HG03064 (cell line): ENCODE data around the gene NAALADL1.

Experiments
- ATAC-seq: cut with Tn5 transposase; IDR thresholded peaks from one replicate; pipeline ENCODE4 v1.9.1; 2021; ENCODE audit warnings: low read depth; ENCODE audit not compliant: unreplicated experiment

NAALADL1 gene

GRCh38 chr11:65083834-65084597 lies 25.7 kb upstream of the NAALADL1 start, which contains the start of the genes CDCA5 and ZFPL1:
Gene CDCA5, minus strand, starts transcription at chr11:65084040. Its CDS starts 62 bp downstream, at chr11:65083978.
Gene ZFPL1, plus strand, starts transcription at chr11:65084222. Its CDS starts 477 bp downstream, at chr11:65084699.
- ATAC-seq, result peak; percentile 70

GRCh38 chr11:65083134-65083833 lies 24.9 kb upstream of the NAALADL1 start:
- peak; percentile 7 for ATAC-seq

- no peak for ATAC-seq
These were observed 20.5 kb upstream of the NAALADL1 start for GRCh38 chr11:65078786-65079342.

- ATAC-seq, result no peak
These were observed 19.8 kb upstream of the NAALADL1 start for GRCh38 chr11:65078151-65078550.

- ATAC-seq, result no peak
These were observed 19.1 kb upstream of the NAALADL1 start for GRCh38 chr11:65077451-65077850.

- no peak for ATAC-seq
These were observed 14.2 kb upstream of the NAALADL1 start for GRCh38 chr11:65072631-65072966.

GRCh38 chr11:65071907-65072630 lies 13.7 kb upstream of the NAALADL1 start:
- no peak for ATAC-seq

GRCh38 chr11:65069217-65069616 lies 10.9 kb upstream of the NAALADL1 start:
- no peak for ATAC-seq

- ATAC-seq, result no peak
These were observed 9.1 kb upstream of the NAALADL1 start for GRCh38 chr11:65067446-65067845.

GRCh38 chr11:65066805-65067291 lies 8.5 kb upstream of the NAALADL1 start:
- no peak for ATAC-seq

- ATAC-seq, result no peak
These were observed 8.0 kb upstream of the NAALADL1 start for GRCh38 chr11:65066315-65066714.

- no peak for ATAC-seq
These were observed 7.5 kb upstream of the NAALADL1 start for GRCh38 chr11:65065851-65066250.

GRCh38 chr11:65064847-65065240 lies 6.5 kb upstream of the NAALADL1 start:
- no peak for ATAC-seq

- no peak for ATAC-seq
These were observed 5.2 kb upstream of the NAALADL1 start for GRCh38 chr11:65063532-65063931.

GRCh38 chr11:65060913-65061408 lies 2.6 kb upstream of the NAALADL1 start:
- ATAC-seq, result no peak

GRCh38 chr11:65059959-65060824 lies 1.8 kb upstream of the NAALADL1 start:
- ATAC-seq, result no peak

- ATAC-seq, result no peak
These were observed 1.2 kb upstream of the NAALADL1 start for GRCh38 chr11:65059523-65059922.

- no peak for ATAC-seq
These were observed 341 bp downstream of the NAALADL1 start for GRCh38 chr11:65058012-65058411.

- no peak for ATAC-seq
These were observed 827 bp downstream of the NAALADL1 start for GRCh38 chr11:65057526-65057925.

- no peak for ATAC-seq
These were observed 1.4 kb downstream of the NAALADL1 start for GRCh38 chr11:65056999-65057398.
